ENCODE data around the gene KIF16B. TPM values are rescaled to one million over a fixed set of nuclear protein-coding genes. Genes with fewer than 3 reads are reported as not detected.

KIF16B gene
- total RNA-seq, 1 donor from 2014 or later: 19.0 TPM

GRCh38 chr20:16517946-16518783 is 55.1 kb downstream of the KIF16B start:
- H3K36me3 ChIP-seq (ENCODE audit: control insufficient read depth, insufficient read depth, low read length): peaks cover 6% of the 10 kb centered on the region
- H3K4me3 ChIP-seq (ENCODE audit: low read depth, low read length): no peak overlapping the region
- H3K27me3 ChIP-seq (ENCODE audit: control insufficient read depth, insufficient read depth, low read length): no peaks in the 10 kb centered on the region
- peak; percentile 64 for TF ChIP-seq CTCF (IDR thresholded peaks at IDR 0.05; ENCODE audit: insufficient read depth, low read length, severe bottlenecking)
- FAIRE-seq: no peak
- peak; percentile 51 for DNase-seq (ENCODE audit: low read depth)

DNA sequence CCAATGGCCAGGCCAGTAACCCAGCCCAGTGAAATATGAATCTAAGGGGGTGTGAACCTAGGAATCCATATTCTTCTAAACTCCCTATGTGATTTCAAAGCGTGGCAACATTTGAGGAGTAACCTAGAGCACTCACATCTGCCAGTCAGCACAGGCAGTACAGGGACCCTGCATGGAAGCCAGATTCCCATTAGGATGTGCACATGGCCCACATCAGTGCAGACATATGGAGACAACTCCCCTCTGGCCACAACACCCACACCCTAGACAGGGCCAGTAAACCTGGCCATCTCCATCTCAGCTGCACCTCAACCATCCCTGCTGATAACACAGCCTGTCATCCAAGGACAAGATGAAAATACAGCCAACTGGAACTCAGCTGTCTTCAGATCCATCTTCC is 56.5 kb downstream of the KIF16B start:
- no peak for TF ChIP-seq CTCF (IDR thresholded peaks at IDR 0.05; ENCODE audit: insufficient read depth, low read length, severe bottlenecking)
- FAIRE-seq (no peak), DNase-seq (ENCODE audit: low read depth) (no peak)
- H3K4me3 ChIP-seq (ENCODE audit: low read depth, low read length): no peak overlapping the region
- H3K27me3 ChIP-seq (ENCODE audit: control insufficient read depth, insufficient read depth, low read length): no peaks in the 10 kb centered on the region
- peaks cover 8% of the 10 kb centered on the region for H3K36me3 ChIP-seq (ENCODE audit: control insufficient read depth, insufficient read depth, low read length)

- H3K27me3 ChIP-seq (ENCODE audit: control insufficient read depth, insufficient read depth, low read length): no peaks in the 10 kb centered on the region
- H3K36me3 ChIP-seq (ENCODE audit: control insufficient read depth, insufficient read depth, low read length): peaks cover 13% of the 10 kb centered on the region
- no peak for TF ChIP-seq CTCF (IDR thresholded peaks at IDR 0.05; ENCODE audit: insufficient read depth, low read length, severe bottlenecking)
- FAIRE-seq: no peak
- H3K4me3 ChIP-seq (ENCODE audit: low read depth, low read length): no peak overlapping the region
- no peak for DNase-seq (ENCODE audit: low read depth)
Measured at GRCh38 chr20:16515046-16515445, 58.2 kb downstream of the KIF16B start.

DNA sequence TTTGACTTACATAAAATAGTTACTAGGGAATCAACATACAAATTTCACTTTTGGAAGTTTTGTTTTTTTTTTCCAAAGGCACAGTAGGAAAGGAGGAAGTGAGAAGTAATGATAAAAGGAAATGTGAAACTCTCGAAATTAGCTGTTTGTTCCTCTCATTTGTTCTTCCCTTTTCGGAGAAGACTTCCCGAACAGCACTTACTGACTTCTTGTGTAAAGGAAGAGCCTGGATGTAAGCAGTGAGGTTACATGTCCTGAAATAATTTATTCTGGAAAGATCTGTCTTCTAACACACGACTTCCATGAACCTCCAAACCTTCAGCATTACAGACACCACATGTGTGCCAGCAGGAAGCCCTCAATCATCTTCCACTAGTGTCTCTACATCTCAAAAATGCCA is 59.1 kb downstream of the KIF16B start:
- H3K4me3 ChIP-seq (ENCODE audit: low read depth, low read length): no peak overlapping the region
- H3K27me3 ChIP-seq (ENCODE audit: control insufficient read depth, insufficient read depth, low read length): no peaks in the 10 kb centered on the region
- peaks cover 13% of the 10 kb centered on the region for H3K36me3 ChIP-seq (ENCODE audit: control insufficient read depth, insufficient read depth, low read length)
- no peak for TF ChIP-seq CTCF (IDR thresholded peaks at IDR 0.05; ENCODE audit: insufficient read depth, low read length, severe bottlenecking)
- no peak for FAIRE-seq
- DNase-seq (ENCODE audit: low read depth): no peak

DNA sequence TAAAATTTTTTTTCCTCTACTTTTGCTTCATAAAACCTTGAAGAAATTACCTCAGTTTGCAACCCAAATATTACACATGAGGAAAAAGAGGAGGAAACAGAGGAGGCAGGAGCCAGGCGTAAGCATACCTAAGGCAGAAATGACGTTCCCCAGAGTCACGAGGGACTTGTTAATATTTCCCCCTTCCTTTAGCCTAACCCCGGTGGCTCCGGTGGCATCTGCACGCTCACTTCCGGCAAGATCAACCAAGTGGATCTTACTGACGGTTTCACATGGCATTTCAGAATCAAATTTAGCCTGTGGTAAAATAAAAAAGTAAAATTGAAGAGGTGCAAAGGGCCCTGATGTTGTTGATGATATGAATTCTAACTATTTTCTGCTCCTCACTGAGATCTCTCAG is 67.4 kb downstream of the KIF16B start:
- H3K4me3 ChIP-seq (ENCODE audit: low read depth, low read length): no peak overlapping the region
- TF ChIP-seq CTCF (IDR thresholded peaks at IDR 0.05; ENCODE audit: insufficient read depth, low read length, severe bottlenecking): no peak
- no peaks in the 10 kb centered on the region for H3K27me3 ChIP-seq (ENCODE audit: control insufficient read depth, insufficient read depth, low read length)
- peaks cover 18% of the 10 kb centered on the region for H3K36me3 ChIP-seq (ENCODE audit: control insufficient read depth, insufficient read depth, low read length)
- DNase-seq (ENCODE audit: low read depth): no peak
- peak; percentile 70 for FAIRE-seq

DNA sequence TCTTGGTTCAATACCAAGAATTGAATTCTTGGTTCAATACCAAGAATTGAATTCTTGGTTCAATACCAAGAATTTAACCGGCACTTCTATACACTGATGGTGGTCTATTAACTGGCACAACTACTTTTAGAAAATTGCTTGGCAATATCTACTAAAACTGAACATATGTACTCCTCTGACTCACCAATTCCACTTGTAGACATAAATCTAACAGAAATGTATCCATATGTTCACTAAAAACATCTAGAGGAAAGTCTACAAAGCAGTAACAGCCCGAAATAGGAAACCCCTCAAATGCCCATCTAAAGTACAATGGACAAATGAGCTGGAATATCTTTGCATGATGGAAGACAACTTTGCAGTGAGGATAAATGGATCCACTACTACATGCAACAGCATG is 71.9 kb downstream of the KIF16B start:
- no peak for DNase-seq (ENCODE audit: low read depth)
- Histone ChIP-seq H3K36me3 (ENCODE audit: control insufficient read depth, insufficient read depth, low read length) (peaks cover 8% of the 10 kb centered on the region), H3K27me3 (ENCODE audit: control insufficient read depth, insufficient read depth, low read length) (no peaks in the 10 kb centered on the region), H3K4me3 (ENCODE audit: low read depth, low read length) (no peak overlapping the region)
- no peak for FAIRE-seq
- no peak for TF ChIP-seq CTCF (IDR thresholded peaks at IDR 0.05; ENCODE audit: insufficient read depth, low read length, severe bottlenecking)

Measured in bronchial epithelial cell (primary cell).